ENCODE data around the gene ZFP69.
A peak's percentile ranks its signal among the peaks of the same experiment; 100 is the strongest.

Gene ZFP69

DNA sequence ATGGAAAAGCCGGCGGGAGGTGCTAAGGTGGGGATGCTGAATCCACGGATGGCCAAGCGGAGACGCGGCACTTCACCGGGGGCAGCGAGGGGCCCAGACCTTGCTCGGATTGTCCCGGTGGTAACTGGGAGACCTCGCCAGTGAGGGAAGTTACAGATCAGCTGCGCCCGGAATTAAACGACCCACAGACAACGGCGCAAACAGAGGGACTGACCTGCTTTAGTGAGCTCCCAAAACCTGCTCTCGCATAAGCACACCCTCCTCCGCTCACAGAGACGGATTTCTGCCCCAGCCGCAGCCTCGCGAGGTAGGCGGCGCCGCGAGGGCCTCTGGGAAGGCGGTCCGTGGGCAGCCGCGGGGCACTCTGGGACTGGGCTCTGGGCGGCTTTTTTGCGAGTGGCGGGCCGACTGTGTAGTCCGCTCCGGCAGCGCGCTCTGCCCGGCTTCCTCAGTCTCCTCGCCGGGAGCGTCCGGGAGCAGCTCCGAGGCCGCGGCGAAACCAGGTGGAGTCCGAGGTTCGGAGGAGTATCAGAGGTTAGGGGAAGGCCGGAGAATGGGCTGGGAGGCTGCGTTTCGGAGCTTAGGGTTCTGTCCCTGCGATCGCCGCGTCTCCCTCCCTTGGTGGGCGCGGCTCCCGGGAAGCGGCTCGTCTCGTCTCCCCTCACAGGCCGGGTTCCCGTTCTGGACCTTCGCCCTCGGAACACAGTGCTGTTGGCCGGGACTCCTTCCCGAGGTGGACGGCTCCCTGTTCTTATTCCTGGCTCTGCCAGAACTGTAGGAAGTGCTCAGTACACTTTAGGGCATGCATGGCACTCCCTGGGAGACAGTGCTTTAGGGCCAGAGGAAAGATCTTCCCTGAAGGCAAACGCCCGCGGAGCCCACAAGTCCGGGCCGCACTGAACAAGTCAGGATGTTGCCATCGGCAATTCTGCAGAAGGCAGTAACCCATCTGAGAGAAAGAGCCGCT, 31.6 kb downstream of the ZFP69 start, which contains the start of gene EXO5:
TSS of gene EXO5 (plus strand) at position 393 of the 967 bp plus-strand sequence. CDS start 5,778 bp downstream, outside the sequence.
- peak; percentile 75 for DNase-seq (ENCODE audit: low read depth)

DNA sequence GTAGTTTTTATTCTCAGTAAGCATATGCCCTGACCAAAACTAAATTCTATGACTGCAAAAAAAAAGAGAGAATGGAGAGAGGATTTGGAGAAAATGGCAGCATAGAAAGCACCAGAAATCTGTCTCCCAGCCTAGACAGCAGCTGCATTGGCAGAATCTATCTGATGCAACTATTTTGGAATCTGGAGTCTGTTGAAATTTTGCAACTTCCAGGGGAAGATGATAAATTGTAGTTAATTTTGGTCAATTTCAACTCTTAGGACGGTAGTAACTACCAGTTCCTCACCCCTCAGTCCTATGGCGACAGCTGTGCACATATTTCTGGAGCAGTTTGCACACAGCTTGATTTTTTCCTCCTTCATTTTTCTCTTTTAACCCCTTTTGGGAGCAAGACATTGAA, 42.4 kb downstream of the ZFP69 start:
- DNase-seq (ENCODE audit: low read depth), result no peak

DNA sequence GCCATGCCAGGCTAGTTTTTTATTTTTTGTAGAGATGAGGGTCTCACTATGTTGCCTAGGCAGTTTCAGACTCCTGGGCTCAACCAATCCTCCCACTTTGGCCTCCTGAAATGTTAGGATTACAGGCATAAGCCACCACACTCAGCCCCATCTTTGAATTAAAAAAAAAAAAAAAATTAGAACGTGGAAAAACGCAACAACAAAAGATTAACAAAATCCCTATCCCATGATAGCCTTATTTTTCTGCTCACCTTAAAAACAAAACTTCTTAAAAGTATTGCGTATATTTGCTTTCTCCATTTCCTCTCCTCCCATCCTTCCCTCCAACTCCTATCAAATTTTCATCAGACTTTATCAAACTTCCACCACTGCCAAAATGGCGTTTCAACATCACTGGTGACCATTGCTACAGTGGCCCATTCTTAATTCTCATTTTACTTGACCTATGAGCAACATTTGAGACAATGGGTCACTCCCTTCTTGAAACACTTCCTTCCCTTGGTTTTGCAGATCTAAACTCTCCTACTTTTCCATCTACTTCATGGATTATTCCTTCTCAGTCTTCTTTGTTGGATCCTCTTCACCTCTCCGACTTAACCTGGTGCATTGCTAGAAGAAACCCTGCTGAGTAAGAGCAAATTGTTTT, 53.8 kb downstream of the ZFP69 start:
- no peak for DNase-seq (ENCODE audit: low read depth)

- peak; percentile 76 for DNase-seq (ENCODE audit: low read depth)
Measured at GRCh38 chr1:40531381-40532061, 54.4 kb downstream of the ZFP69 start, which contains the start of gene ZNF684. ZNF684 (plus strand) TSS chr1:40531637; CDS start chr1:40533167, 1,530 bp downstream.

GRCh38 chr1:40532062-40532389, 54.9 kb downstream of the ZFP69 start:
- DNase-seq (ENCODE audit: low read depth), result no peak

DNA sequence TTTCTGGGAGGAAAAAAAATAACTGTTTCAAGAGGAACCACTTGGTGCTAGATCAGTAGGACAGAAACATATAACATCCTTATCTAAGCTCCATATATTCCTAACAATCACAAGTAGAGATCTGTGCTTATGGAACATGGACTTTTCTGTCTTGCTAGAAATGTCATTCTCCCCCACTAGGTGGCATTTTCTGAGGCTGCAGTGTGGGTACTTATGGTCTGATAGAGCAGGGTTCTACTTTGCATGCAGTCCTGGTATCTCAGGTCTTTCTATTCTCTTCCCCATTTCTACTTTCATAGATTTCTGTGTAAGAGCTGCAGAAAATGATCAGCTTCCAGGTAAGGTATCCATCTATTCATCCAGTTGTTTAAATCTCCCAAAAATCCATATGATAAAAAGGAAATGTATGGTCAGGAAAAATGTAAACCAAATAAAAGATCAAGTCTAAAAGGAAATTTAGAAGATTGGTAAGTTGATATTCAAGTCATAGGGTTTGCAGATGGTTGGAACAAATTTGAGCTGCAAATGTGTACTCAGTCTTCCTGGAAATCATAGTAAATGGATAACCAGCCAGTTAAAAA, 55.8 kb downstream of the ZFP69 start:
- no peak for DNase-seq (ENCODE audit: low read depth)

DNA sequence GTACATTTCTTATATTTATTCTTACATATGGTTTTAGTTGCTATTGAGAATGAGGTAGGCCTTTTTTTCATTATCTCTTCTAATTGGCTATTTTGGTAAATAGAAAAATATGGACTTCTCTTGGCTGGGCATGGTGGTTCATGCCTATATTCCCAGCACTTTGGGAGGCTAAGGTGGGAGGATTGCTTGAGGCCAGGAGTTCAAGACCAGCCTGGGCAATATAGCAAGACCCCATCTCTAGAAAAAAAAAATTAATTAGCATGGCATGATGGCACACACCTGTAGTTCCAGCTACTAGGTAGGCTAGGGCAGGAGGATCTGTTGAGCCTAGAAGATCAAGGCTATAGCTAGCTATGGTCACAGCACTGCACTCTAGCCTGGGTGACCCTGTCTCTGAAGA, 57.5 kb downstream of the ZFP69 start:
- no peak for DNase-seq (ENCODE audit: low read depth)

- DNase-seq (ENCODE audit: low read depth), result no peak
Measured at GRCh38 chr1:40535732-40536131, 58.6 kb downstream of the ZFP69 start.

GRCh38 chr1:40539338-40539737, 62.2 kb downstream of the ZFP69 start:
- no peak for DNase-seq (ENCODE audit: low read depth)

All from stimulated activated CD8-positive, alpha-beta memory T cell treated with anti-CD3 and anti-CD28 coated beads, Interleukin-4, amount 100 ng/mL, for 24 hours (primary cell).